Stimulated activated memory B cell treated with anti-CD40 and anti-IgM and Interleukin-4, amounts not matched to agents 10 μg/mL and 1 μg/mL and 100 μg/mL, for 72 hours (primary cell): ENCODE data around the gene PSMB9.
"Not testable (repeated sequence)": the region's sequence is repeated elsewhere in the genome, so short reads cannot be mapped to it uniquely, and the experiment has no call there.

ENCODE experiments used
- ATAC-seq: fragments of 150-1000 bp; cut with Tn5 transposase; 2 replicates; pipeline ENCODE4 v1.10.0; 2021
- H3K27ac Mint-ChIP-seq: one replicate; pipeline ENCODE4 v1.8.0; 2022; ENCODE audit warnings: mild to moderate bottlenecking, mixed read lengths
- H3K27me3 Mint-ChIP-seq: one replicate; pipeline ENCODE4 v1.8.0; 2022; ENCODE audit warnings: mixed read lengths
- H3K36me3 Mint-ChIP-seq: one replicate; pipeline ENCODE4 v1.8.0; 2022; ENCODE audit warnings: mixed read lengths
- H3K4me1 Mint-ChIP-seq: one replicate; pipeline ENCODE4 v1.8.0; 2022; ENCODE audit warnings: mixed read lengths
- H3K4me3 Mint-ChIP-seq: one replicate; pipeline ENCODE4 v1.8.0; 2022; ENCODE audit warnings: mild to moderate bottlenecking, moderate library complexity, mixed read lengths
- H3K9me3 Mint-ChIP-seq: one replicate; pipeline ENCODE4 v1.8.0; 2022; ENCODE audit warnings: mixed read lengths

Gene PSMB9

GRCh38 chr6:32853541-32854375 is at the start of gene PSMB9, which contains the start of gene TAP1:
TSS of gene PSMB9 (plus strand) at chr6:32854192. CDS start at chr6:32854230, 38 bp downstream.
TSS of gene TAP1 (minus strand) at chr6:32853704. CDS start at chr6:32853636, 68 bp downstream.
- Mint-ChIP-seq H3K4me1 (peaks cover 65% of the 10 kb centered on the region), H3K9me3 (no peaks in the 10 kb centered on the region), H3K4me3 (peak within 1 kb of the TSS; percentile 95)

GRCh38 chr6:32805404-32805803 is 48.6 kb upstream of the PSMB9 start:
- H3K4me1 Mint-ChIP-seq = peaks cover 18% of the 10 kb centered on the region
- peaks cover 25% of the 10 kb centered on the region for H3K36me3 Mint-ChIP-seq
- H3K27ac Mint-ChIP-seq, H3K4me3 Mint-ChIP-seq, H3K27me3 Mint-ChIP-seq, H3K9me3 Mint-ChIP-seq, ATAC-seq: not testable (repeated sequence)

More at GRCh38 chr6:32853541-32854375, at the start of gene PSMB9, which contains the start of gene TAP1:
- Mint-ChIP-seq H3K27me3 (no peaks in the 10 kb centered on the region), H3K36me3 (peaks cover 65% of the 10 kb centered on the region), H3K27ac (peak within 1 kb of the TSS; percentile 95)
- peak; percentile 95 for ATAC-seq

DNA sequence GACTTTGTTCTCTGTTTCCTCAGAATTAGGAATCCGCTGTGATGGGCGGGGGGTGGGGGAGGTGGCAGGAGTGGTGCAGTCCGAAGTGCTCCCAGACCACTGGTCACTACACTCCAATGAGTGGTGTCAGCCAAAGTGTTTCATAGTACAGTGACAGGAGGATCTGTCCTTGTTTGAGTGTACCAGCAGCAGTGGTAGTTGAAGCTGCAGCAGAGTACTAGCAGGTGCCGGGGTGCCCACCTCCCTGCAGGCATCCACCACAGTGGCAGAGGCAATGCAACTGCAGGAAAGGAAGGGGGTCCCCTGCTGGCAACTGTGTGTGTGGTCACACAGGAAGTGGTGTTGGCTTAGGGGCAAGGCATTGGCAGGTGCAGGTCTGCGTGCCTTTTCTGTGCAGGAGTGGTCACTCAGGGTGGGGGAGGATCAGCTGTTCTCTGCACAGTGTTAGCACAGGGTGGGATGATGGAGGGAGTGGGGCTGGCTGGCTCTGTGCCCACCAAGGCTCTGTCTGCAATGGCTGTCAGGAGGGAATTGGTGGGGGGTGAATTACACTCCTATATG is 46.9 kb upstream of the PSMB9 start:
- Mint-ChIP-seq H3K27ac (no peak overlapping the region), H3K36me3 (peaks cover 39% of the 10 kb centered on the region), H3K4me1 (peaks cover 29% of the 10 kb centered on the region), H3K9me3 (peaks cover 3% of the 10 kb centered on the region), H3K27me3 (no peaks in the 10 kb centered on the region), H3K4me3 (no peak overlapping the region)
- ATAC-seq = no peak

GRCh38 chr6:32809171-32809570 is 44.8 kb upstream of the PSMB9 start:
- Mint-ChIP-seq H3K27ac (no peak overlapping the region), H3K4me3 (no peak overlapping the region), H3K36me3 (peaks cover 59% of the 10 kb centered on the region), H3K27me3 (no peaks in the 10 kb centered on the region), H3K4me1 (peaks cover 50% of the 10 kb centered on the region), H3K9me3 (peaks cover 3% of the 10 kb centered on the region)
- ATAC-seq = no peak

DNA sequence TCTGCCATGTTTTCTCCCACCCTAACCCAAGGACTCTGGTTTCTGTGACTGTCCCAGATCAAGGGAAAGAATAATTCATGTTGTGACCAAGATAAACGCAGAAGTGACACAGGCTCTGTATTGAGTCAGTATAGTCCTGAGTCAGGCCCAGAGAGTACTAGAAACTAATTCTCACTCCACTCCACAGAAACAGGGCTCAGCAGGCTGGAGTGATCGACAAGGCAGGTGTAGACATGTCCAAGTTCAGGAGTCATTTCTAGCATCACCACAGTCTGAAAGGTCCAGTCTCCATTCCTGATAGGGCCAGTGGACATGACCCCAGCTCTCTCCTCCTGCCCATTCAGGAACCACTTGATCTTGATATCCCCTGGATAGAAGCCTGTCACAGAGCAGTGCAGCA is 39.8 kb upstream of the PSMB9 start:
- Mint-ChIP-seq H3K4me3 (peak overlapping the region; percentile 98), H3K4me1 (peaks cover 85% of the 10 kb centered on the region), H3K27me3 (no peaks in the 10 kb centered on the region), H3K9me3 (no peaks in the 10 kb centered on the region), H3K27ac (peak overlapping the region; percentile 98), H3K36me3 (peaks cover 62% of the 10 kb centered on the region)
- no peak for ATAC-seq

DNA sequence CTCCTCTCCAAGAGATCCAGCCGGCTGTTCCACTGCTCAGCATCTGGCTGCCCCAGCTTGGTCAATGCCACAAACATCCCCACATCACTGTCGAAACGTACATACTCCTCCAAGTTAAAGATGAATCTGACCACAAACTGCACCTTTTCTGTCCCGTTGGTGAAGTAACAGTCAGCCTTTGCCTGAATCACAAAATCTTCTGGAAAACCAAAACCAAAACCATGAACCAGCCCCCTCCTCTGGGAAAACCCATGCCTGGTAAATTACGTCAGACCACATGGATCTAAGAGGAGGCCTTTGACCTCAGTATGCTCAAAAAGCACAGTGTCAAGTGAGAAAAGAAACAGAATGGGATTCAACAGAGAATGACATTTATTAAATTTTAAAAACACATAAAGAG is 38.9 kb upstream of the PSMB9 start:
- Mint-ChIP-seq H3K9me3 (no peaks in the 10 kb centered on the region), H3K27me3 (no peaks in the 10 kb centered on the region), H3K4me1 (peaks cover 92% of the 10 kb centered on the region), H3K36me3 (peaks cover 69% of the 10 kb centered on the region), H3K4me3 (peak overlapping the region; percentile 98), H3K27ac (peak overlapping the region; percentile 98)
- ATAC-seq = no peak

DNA sequence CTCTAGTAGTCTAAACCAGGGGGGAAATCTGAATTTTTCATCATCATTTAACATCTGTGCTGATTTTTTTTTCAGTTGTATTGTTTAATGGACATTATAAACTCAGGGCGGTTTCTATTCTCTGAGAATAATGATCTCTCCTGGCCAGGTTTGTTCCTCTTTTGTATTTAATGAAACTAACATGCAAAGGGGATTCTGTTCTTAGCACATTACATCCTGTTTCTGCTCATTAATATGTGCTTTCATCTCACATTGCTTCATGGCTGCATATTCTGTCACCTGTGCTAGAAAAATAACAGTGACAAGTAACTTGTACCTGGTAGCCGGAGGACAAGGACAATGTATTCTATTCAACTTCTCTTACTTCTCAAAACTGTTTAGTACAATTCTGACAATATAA is 38.0 kb upstream of the PSMB9 start:
- Mint-ChIP-seq H3K4me1 (peaks cover 94% of the 10 kb centered on the region), H3K36me3 (peaks cover 64% of the 10 kb centered on the region), H3K27me3 (no peaks in the 10 kb centered on the region), H3K9me3 (no peaks in the 10 kb centered on the region), H3K27ac (peak overlapping the region; percentile 98), H3K4me3 (peak overlapping the region; percentile 98)
- ATAC-seq = peak; percentile 86

DNA sequence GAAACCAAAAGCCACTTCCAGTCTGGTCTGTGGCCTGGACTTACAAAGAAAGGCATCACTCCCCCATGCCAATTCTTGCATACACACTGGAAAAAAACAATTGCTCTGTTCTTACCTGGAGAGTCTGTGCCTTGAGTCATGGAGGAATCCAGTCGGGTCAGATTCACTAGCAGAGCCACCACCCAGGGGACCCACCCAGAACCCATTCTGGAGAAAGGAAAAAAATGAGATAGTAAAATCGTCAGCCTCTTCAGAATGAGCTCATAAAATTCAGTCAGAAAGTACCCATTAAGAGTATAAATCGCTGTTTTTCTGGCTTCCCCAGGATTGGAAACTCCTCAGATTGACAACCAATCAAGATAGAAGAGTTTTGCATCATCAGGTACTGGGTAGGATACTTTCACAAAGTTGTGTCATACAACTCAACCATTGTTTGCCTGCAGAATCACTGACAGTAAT is 37.2 kb upstream of the PSMB9 start, which contains the start of gene HLA-DOB:
Gene HLA-DOB, minus strand, starts transcription at position 257 of the 459 bp plus-strand sequence. Its CDS starts 51 bp downstream, at position 206.
- peak within 1 kb of the TSS; percentile 98 for H3K4me3 Mint-ChIP-seq
- peak within 1 kb of the TSS; percentile 98 for H3K27ac Mint-ChIP-seq
- H3K36me3 Mint-ChIP-seq = peaks cover 58% of the 10 kb centered on the region

DNA sequence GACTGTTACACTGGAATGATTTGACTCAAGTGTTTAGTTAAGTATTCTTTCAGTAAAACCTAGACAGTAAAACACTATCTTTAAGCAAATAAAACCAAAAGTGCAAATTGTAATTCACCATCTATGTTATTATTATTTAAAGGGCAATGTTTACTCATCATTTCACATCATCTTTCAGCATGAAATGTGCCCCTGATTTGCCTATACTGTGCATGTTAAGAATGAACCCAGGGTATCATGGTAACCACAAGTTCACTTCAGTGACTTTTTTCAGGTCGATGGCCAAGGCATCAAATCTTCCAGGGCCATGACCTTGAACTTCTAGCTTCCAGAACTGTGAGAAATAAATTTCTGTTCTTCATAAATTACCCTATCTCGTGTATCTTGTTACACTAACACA is 35.1 kb upstream of the PSMB9 start:
- H3K9me3 Mint-ChIP-seq = no peaks in the 10 kb centered on the region
- peaks cover 39% of the 10 kb centered on the region for H3K36me3 Mint-ChIP-seq
- no peak for ATAC-seq
- no peak overlapping the region for H3K4me3 Mint-ChIP-seq
- peaks cover 78% of the 10 kb centered on the region for H3K4me1 Mint-ChIP-seq
- H3K27ac Mint-ChIP-seq = peak overlapping the region; percentile 71
- no peaks in the 10 kb centered on the region for H3K27me3 Mint-ChIP-seq

More for the DNA sequence above, 37.2 kb upstream of the PSMB9 start, which contains the start of gene HLA-DOB:
- H3K27me3 Mint-ChIP-seq = no peaks in the 10 kb centered on the region
- H3K9me3 Mint-ChIP-seq = no peaks in the 10 kb centered on the region
- peaks cover 96% of the 10 kb centered on the region for H3K4me1 Mint-ChIP-seq
- ATAC-seq = peak; percentile 86

GRCh38 chr6:32819729-32820128 is 34.3 kb upstream of the PSMB9 start:
- peaks cover 31% of the 10 kb centered on the region for H3K36me3 Mint-ChIP-seq
- no peak overlapping the region for H3K4me3 Mint-ChIP-seq
- no peaks in the 10 kb centered on the region for H3K9me3 Mint-ChIP-seq
- peak overlapping the region; percentile 71 for H3K27ac Mint-ChIP-seq
- H3K27me3 Mint-ChIP-seq = no peaks in the 10 kb centered on the region
- peaks cover 70% of the 10 kb centered on the region for H3K4me1 Mint-ChIP-seq
- no peak for ATAC-seq

GRCh38 chr6:32825966-32826365 is 28.0 kb upstream of the PSMB9 start:
- no peak for ATAC-seq
- Mint-ChIP-seq H3K4me1 (peaks cover 29% of the 10 kb centered on the region), H3K27ac (no peak overlapping the region), H3K4me3 (no peak overlapping the region), H3K36me3 (peaks cover 34% of the 10 kb centered on the region), H3K9me3 (no peaks in the 10 kb centered on the region), H3K27me3 (no peaks in the 10 kb centered on the region)

DNA sequence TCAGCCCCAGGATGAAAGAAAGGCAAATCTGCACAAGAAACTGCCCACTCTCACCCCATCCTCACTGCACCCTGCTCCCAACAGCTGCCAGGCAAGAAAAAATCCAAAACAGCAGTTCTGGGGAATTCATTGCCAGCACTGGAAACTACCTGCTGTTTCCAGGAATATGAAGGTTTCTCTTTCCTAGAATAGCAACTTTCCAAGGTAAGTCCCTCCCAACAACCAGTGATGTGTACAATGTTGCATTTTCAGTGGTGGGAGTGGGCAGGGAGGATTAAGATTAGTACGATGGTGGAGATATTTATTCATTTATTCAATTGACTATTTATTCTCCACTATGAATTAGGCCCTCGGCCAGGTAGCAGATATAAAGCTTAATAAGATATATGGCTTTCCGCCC is 27.0 kb upstream of the PSMB9 start:
- no peak overlapping the region for H3K27ac Mint-ChIP-seq

GRCh38 chr6:32829495-32829894 is 24.5 kb upstream of the PSMB9 start:
- Mint-ChIP-seq H3K4me1 (peaks cover 41% of the 10 kb centered on the region), H3K27me3 (no peaks in the 10 kb centered on the region), H3K27ac (no peak overlapping the region), H3K4me3 (no peak overlapping the region), H3K9me3 (no peaks in the 10 kb centered on the region), H3K36me3 (peaks cover 70% of the 10 kb centered on the region)
- no peak for ATAC-seq

More for the DNA sequence above, 27.0 kb upstream of the PSMB9 start:
- H3K4me3 Mint-ChIP-seq = no peak overlapping the region
- no peaks in the 10 kb centered on the region for H3K9me3 Mint-ChIP-seq
- peaks cover 20% of the 10 kb centered on the region for H3K4me1 Mint-ChIP-seq
- no peaks in the 10 kb centered on the region for H3K27me3 Mint-ChIP-seq
- no peak for ATAC-seq
- peaks cover 45% of the 10 kb centered on the region for H3K36me3 Mint-ChIP-seq

GRCh38 chr6:32830017-32830416 is 24.0 kb upstream of the PSMB9 start:
- no peak for ATAC-seq
- H3K4me1 Mint-ChIP-seq = peaks cover 46% of the 10 kb centered on the region
- no peaks in the 10 kb centered on the region for H3K9me3 Mint-ChIP-seq
- peak overlapping the region; percentile 60 for H3K27ac Mint-ChIP-seq
- H3K27me3 Mint-ChIP-seq = no peaks in the 10 kb centered on the region
- peaks cover 75% of the 10 kb centered on the region for H3K36me3 Mint-ChIP-seq
- H3K4me3 Mint-ChIP-seq = no peak overlapping the region

DNA sequence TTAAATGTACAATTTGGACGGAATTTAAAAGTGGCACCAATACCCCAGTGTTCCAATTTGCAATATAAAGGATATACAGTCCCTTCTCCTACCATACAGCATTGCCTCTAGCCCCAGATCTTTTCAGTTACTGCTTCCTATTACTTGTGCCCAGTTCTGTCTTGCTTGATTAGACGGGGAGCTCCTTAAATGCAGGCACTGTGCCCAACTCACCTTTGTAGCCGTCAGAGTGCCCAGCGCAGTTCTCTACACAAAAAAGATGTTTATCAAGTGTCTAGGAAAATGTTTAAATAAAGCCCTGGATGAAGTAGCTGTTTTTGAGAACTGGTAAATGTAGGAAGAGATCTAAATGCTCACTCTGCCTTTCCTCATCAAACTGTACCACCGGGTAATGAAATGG is 23.1 kb upstream of the PSMB9 start:
- Mint-ChIP-seq H3K9me3 (no peaks in the 10 kb centered on the region), H3K27me3 (no peaks in the 10 kb centered on the region), H3K27ac (peak overlapping the region; percentile 60), H3K4me1 (peaks cover 56% of the 10 kb centered on the region), H3K36me3 (peaks cover 84% of the 10 kb centered on the region), H3K4me3 (no peak overlapping the region)
- no peak for ATAC-seq
